Measurements from ENCODE around the gene STX1A. TPM values are rescaled to one million over a fixed set of nuclear protein-coding genes. Genes with fewer than 3 reads are reported as not detected.

The STX1A gene
- total and polyA plus RNA-seq, 2 of the 13 experiments (the other 11 are each of a cell fraction or from before 2014, with no cell fraction given), result 6.1 to 12.2 TPM

- TF ChIP-seq ZBTB34 (CRISPR knock-in tag; IDR thresholded peaks at IDR 0.05), result no peak
- TF ChIP-seq MIXL1 (CRISPR knock-in tag; IDR thresholded peaks at IDR 0.05), result no peak
- TF ChIP-seq MAFK (conservative IDR thresholded peaks at IDR 0.05 in 1 of 2, IDR thresholded peaks at IDR 0.05 in 1 of 2; ENCODE audit: low read length in 2 of 2), result peak; percentile 65 to 71
- TF ChIP-seq SPEN (CRISPR knock-in tag; IDR thresholded peaks at IDR 0.05; ENCODE audit: low read depth), result peak; percentile 56; the same call in 1 of the 2 replicates
- TF ChIP-seq FOXK1 (CRISPR knock-in tag; IDR thresholded peaks at IDR 0.05; ENCODE audit: borderline replicate concordance, low read depth), result peak; percentile 76
- TF ChIP-seq HOXA3 (CRISPR knock-in tag; IDR thresholded peaks at IDR 0.05), result 0 out of 2 replicates have a peak, but pooled peaks have one; percentile 39
- TF ChIP-seq RBM39 (IDR thresholded peaks at IDR 0.05; ENCODE audit: low read depth, low read length, poor library complexity, severe bottlenecking), result no peak
- TF ChIP-seq HMGXB3 (CRISPR knock-in tag; IDR thresholded peaks at IDR 0.05; ENCODE audit: borderline replicate concordance), result no peak; the same call in 1 of the 2 replicates
- TF ChIP-seq GABPA (IDR thresholded peaks at IDR 0.05; ENCODE audit: low read depth, low read length), result no peak
- TF ChIP-seq GABPA (CRISPR knock-in tag; IDR thresholded peaks at IDR 0.05; ENCODE audit: low read depth), result 0 out of 2 replicates have a peak, but pooled peaks have one; percentile 17
- 0 out of 2 replicates have a peak, but pooled peaks have one; percentile 4 for TF ChIP-seq ZNF629 (CRISPR knock-in tag; conservative IDR thresholded peaks at IDR 0.05)
- no peak for TF ChIP-seq ZNF446 (CRISPR knock-in tag; IDR thresholded peaks at IDR 0.05)
- no peak for TF ChIP-seq SRY (CRISPR knock-in tag; IDR thresholded peaks at IDR 0.05)
- peak; percentile 63; the same call in 1 of the 2 replicates for TF ChIP-seq FOXO1 (CRISPR knock-in tag; IDR thresholded peaks at IDR 0.05)
- TF ChIP-seq ZFP36 (IDR thresholded peaks at IDR 0.05; ENCODE audit: borderline replicate concordance, low read depth, low read length, partially characterized antibody), result no peak
- no peak for TF ChIP-seq ZNF20 (CRISPR knock-in tag; IDR thresholded peaks at IDR 0.05)
- 0 out of 2 replicates have a peak, but pooled peaks have one; percentile 35 for TF ChIP-seq CEBPG (CRISPR knock-in tag; IDR thresholded peaks at IDR 0.05)
- TF ChIP-seq KDM4B (CRISPR knock-in tag; IDR thresholded peaks at IDR 0.05), result 0 out of 2 replicates have a peak, but pooled peaks have one; percentile 45
- no peak for TF ChIP-seq TRIM22 (IDR thresholded peaks at IDR 0.05)
- peak; percentile 88 for TF ChIP-seq FOXA3 (CRISPR knock-in tag; IDR thresholded peaks at IDR 0.05)
- no peak for TF ChIP-seq RFX5 (IDR thresholded peaks at IDR 0.05; ENCODE audit: low read depth, low read length)
- TF ChIP-seq NCOA1 (CRISPR knock-in tag; IDR thresholded peaks at IDR 0.05), result no peak
- peak; percentile 40 for TF ChIP-seq AGO1 (IDR thresholded peaks at IDR 0.05; ENCODE audit: low read depth, low read length, poor library complexity, severe bottlenecking)
- no peak for TF ChIP-seq HOXA5 (CRISPR knock-in tag; IDR thresholded peaks at IDR 0.05)
- no peak for TF ChIP-seq ZNF652 (CRISPR knock-in tag; IDR thresholded peaks at IDR 0.05; ENCODE audit: borderline replicate concordance, low read depth)
- TF ChIP-seq GABPB1 (CRISPR knock-in tag; IDR thresholded peaks at IDR 0.05), result peak; percentile 55
These were observed 3.7 kb downstream of the STX1A start (continued) for GRCh38 chr7:73715648-73716317.
